ENCODE data around the gene PKP3.

Gene PKP3

GRCh38 chr11:426851-427250, 32.8 kb downstream of the PKP3 start:
- Histone ChIP-seq H3K27ac (no peak overlapping the region), H3K4me1 (no peaks in the 10 kb centered on the region), H3K27me3 (ENCODE audit: control insufficient read depth, insufficient read depth, low read length) (no peaks in the 10 kb centered on the region), H3K4me3 (ENCODE audit: low read depth, low read length) (no peak overlapping the region), H3K36me3 (ENCODE audit: control insufficient read depth, insufficient read depth, low read length) (no peaks in the 10 kb centered on the region), H3K9me3 (ENCODE audit: control insufficient read depth, low read length) (no peaks in the 10 kb centered on the region), H2AFZ (no peak overlapping the region), H3K4me2 (ENCODE audit: low read length) (no peak overlapping the region), H3K79me2 (no peaks in the 10 kb centered on the region), H3K9ac (no peak overlapping the region)
- TF ChIP-seq CTCF (IDR thresholded peaks at IDR 0.05): no peak

- Histone ChIP-seq H3K27me3 (ENCODE audit: control insufficient read depth, insufficient read depth, low read length) (no peaks in the 10 kb centered on the region), H3K9me3 (ENCODE audit: control insufficient read depth, low read length) (no peaks in the 10 kb centered on the region), H3K9ac (no peak overlapping the region), H2AFZ (no peak overlapping the region), H3K27ac (no peak overlapping the region), H3K4me3 (ENCODE audit: low read depth, low read length) (no peak overlapping the region), H3K79me2 (no peaks in the 10 kb centered on the region), H3K4me1 (no peaks in the 10 kb centered on the region), H3K36me3 (ENCODE audit: control insufficient read depth, insufficient read depth, low read length) (no peaks in the 10 kb centered on the region), H3K4me2 (ENCODE audit: low read length) (no peak overlapping the region)
- no peak for TF ChIP-seq CTCF (IDR thresholded peaks at IDR 0.05)
These were observed 34.3 kb downstream of the PKP3 start for GRCh38 chr11:428295-428694.

- no peak overlapping the region for H2AFZ ChIP-seq
- H3K4me2 ChIP-seq (ENCODE audit: low read length): no peak overlapping the region
- H3K9ac ChIP-seq: no peak overlapping the region
- no peaks in the 10 kb centered on the region for H3K4me1 ChIP-seq
- no peaks in the 10 kb centered on the region for H3K36me3 ChIP-seq (ENCODE audit: control insufficient read depth, insufficient read depth, low read length)
- H3K9me3 ChIP-seq (ENCODE audit: control insufficient read depth, low read length): no peaks in the 10 kb centered on the region
- no peaks in the 10 kb centered on the region for H3K79me2 ChIP-seq
- no peaks in the 10 kb centered on the region for H3K27me3 ChIP-seq (ENCODE audit: control insufficient read depth, insufficient read depth, low read length)
- no peak overlapping the region for H3K4me3 ChIP-seq (ENCODE audit: low read depth, low read length)
- H3K27ac ChIP-seq: no peak overlapping the region
- no peak for TF ChIP-seq CTCF (IDR thresholded peaks at IDR 0.05)
These were observed 35.4 kb downstream of the PKP3 start for GRCh38 chr11:429391-429790.

- no peak overlapping the region for H3K27ac ChIP-seq
These were observed 36.0 kb downstream of the PKP3 start for GRCh38 chr11:429931-430456.

More at GRCh38 chr11:429931-430456, 36.0 kb downstream of the PKP3 start:
- no peak overlapping the region for H3K4me3 ChIP-seq (ENCODE audit: low read depth, low read length)
- H3K4me1 ChIP-seq: no peaks in the 10 kb centered on the region
- H3K4me2 ChIP-seq (ENCODE audit: low read length): no peak overlapping the region
- no peak for TF ChIP-seq CTCF (IDR thresholded peaks at IDR 0.05)
- no peaks in the 10 kb centered on the region for H3K36me3 ChIP-seq (ENCODE audit: control insufficient read depth, insufficient read depth, low read length)
- H3K27me3 ChIP-seq (ENCODE audit: control insufficient read depth, insufficient read depth, low read length): no peaks in the 10 kb centered on the region
- H3K9ac ChIP-seq: no peak overlapping the region
- no peak overlapping the region for H2AFZ ChIP-seq
- H3K9me3 ChIP-seq (ENCODE audit: control insufficient read depth, low read length): no peaks in the 10 kb centered on the region
- H3K79me2 ChIP-seq: no peaks in the 10 kb centered on the region
